ENCODE results near the gene GYS1. TPM values are rescaled to one million over a fixed set of nuclear protein-coding genes. Genes with fewer than 3 reads are reported as not detected.
"Not testable (repeated sequence)": the region's sequence is repeated elsewhere in the genome, so short reads cannot be mapped to it uniquely, and the experiment has no call there.

The GYS1 gene
- total RNA-seq, 1 donor from 2014 or later, result 82.0 TPM

DNA sequence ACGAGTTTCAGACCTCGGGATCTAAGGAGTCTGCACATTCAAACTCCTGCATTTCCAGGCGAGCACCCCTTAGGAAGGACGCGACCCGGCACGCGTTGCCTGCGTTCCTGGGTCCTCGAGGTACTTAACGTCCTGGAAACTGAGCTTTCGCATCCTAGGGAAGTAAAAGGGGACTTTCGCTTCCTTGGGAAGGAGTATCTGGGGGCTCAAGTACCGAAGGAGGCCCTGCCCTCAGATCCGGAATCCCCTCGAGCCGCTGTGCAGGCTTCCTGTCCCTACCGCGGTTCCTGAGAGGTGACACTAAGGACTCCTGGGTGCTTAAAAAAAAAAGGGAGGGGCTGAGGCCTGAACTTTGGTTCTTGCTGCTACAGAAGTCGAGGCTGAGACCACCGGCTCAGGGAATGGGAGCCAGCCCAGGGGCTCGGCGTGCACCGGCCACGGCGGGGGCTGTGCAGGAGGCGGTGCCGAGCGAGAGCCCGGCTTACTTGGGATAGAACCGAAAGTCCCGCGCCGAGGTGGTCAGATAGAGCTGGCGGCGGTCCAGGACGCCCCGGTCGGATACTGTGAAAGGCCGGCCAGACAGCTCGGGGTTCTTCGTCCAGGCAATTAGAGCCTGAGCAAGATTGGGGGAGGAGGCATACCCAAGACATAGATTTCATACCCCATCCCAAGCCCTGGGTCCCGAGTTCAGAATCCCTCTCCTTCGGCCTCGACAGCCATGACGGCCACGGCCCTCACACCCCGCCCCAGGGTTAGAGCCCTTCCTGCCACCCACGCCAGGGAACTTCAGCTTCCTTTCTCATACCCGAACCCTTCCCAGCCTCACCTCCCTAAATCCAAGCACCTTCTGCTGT is 25.5 kb upstream of the GYS1 start:
- DNase-seq (ENCODE audit: low spot score), result not testable (repeated sequence)

DNA sequence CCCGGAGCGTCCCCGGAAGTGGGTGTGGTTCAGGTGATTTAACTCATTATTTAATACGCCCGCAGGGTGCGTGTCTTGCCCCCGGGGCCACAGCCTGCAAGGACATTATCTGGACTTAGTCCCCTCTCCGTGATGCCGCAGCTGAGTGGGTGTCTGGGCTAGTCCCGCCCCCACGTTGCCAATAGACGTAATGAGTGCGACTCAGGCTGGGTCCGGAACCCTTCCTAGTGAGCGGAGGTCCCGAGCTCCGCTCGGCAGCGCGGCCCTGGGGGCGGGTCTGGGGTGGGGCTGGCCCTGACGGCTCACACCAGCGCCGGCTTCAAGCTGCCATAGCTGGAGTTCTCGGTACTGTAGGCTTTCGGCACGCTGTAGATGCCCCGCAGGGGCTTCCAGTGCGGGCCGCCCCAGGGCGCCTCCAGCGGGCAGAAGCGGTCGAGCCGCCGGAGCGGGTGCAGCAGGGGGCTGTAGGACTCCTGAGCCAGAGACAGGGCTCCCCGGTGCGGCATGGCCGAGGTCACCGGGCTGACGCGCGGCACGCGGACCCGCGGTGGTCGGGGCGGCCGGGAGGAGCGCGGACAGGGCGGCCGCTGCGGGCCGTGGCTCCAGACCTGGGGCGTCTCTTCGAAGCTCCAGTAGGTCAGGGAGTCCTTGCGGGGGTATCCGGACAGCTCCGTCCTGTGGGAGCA is 24.7 kb upstream of the GYS1 start:
- DNase-seq (ENCODE audit: low spot score), result no peak

DNA sequence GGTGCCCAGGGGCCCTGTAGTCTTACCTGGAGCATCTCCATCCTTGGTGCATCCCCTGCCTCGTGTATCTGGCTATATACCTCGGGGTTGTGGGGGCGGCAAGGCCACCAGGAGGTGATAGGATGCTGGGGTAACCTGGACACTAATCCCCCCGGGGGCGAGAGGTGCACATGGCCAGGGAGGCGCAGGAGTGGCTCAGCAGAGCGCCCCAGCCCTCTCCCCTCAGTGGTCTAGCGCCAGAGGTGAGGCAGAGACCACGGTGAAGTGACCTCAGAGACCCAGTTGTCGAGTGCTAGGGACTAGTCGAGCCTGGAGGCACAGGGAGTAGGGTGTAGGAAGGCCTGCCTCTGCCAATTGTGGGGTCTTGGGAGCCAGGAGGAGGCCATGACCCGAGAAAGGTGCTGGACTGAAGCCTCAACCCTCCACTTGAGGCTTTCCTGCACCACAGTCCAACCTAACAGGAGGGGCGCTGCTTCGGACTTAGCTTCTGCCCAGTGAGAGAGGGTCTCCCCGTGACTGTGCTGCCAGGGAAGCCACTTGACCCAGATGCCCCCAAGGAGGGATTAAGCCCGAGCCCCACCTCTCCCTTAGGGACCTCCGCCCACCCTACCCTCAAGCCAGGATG is 24.0 kb upstream of the GYS1 start, which contains the start of gene LHB:
Gene LHB (minus strand): TSS at position 51 of the 625 bp plus-strand sequence. CDS start 10 bp downstream, at position 41.
- DNase-seq (ENCODE audit: low spot score), result no peak

DNA sequence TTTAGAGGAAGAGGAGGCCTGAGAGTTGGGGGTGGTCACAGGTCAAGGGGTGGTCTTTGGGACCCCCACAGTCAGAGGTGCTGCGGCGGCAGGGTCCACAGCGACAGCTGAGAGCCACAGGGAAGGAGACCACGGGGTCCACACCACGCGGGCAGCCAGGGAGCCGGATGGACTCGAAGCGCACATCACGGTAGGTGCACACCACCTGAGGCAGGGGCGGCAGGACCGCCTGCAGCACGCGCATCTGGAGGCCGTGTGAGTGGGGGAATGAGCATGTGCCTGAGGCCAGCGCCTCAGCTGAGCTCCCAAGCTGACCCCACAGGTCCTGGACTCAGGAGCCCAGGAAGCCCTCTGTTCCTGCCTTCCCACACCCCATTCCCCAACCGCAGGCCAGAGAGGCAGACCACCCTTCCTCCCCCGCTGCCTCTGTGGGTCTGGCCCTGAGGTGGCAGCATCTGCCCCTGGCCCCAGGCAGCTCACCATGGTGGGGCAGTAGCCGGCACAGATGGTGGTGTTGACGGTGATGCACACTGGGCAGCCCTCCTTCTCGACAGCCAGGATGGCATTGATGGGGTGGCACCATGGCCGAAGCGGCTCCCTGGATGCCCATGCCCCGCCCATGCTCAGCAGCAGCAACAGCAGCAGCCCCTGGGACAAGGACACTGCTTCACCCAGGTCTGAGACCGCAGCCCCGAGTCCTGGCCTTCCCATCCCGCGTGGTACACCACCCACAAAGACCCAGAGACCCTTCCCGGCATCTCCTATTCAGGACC is 23.1 kb upstream of the GYS1 start:
- no peak for DNase-seq (ENCODE audit: low spot score)

DNA sequence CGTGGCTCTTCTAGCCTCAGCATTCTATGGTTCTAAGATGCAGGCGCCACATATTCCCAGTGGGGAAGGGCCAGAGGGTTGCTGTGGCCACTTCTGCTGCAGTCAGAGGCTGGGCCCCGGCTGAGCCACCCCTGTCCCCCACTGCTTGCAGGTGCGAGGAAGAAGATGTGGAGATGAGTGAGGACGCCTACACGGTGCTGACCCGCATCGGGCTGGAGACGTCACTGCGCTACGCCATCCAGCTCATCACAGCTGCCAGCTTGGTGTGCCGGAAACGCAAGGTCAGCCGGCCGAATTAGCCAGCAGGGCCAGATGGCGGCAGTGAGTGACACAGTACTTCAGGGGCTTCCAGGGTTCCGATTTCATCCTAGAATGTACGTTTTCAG is 21.8 kb upstream of the GYS1 start:
- DNase-seq (ENCODE audit: low spot score), result no peak

DNA sequence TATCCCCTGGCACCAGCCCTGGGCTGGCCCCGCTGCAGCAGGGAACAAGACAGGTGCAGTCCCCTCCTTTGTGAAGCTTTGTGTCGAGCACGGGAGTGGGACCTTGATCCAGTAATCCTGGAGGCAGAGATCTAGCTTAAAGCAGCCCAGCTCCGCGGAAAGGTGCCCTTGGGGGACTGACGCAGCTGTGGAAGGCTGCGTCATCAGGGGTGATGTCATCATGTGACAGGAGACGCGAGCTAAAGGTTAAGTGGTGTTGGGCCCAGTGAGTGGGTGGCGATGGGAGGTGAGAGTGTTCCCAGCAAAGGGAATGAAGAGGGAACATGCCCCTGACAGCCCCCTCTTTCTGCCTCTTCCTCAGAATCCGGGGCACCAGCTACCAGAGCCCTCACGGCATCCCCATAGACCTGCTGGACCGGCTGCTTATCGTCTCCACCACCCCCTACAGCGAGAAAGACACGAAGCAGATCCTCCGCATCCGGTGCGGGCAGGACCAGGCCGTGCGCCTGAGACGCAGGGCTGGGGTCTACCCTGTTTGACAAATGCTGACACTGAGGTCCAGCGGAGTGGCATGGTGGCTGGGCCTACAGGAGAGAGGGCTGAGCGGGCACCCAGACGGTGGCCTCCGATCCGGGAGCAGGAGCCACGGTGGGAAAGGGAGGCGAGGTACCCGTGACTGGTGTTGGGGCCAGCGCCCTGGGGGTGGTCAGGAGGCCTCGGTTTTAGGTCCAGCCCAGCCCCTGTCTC is 21.2 kb upstream of the GYS1 start:
- DNase-seq (ENCODE audit: low spot score), result no peak

DNA sequence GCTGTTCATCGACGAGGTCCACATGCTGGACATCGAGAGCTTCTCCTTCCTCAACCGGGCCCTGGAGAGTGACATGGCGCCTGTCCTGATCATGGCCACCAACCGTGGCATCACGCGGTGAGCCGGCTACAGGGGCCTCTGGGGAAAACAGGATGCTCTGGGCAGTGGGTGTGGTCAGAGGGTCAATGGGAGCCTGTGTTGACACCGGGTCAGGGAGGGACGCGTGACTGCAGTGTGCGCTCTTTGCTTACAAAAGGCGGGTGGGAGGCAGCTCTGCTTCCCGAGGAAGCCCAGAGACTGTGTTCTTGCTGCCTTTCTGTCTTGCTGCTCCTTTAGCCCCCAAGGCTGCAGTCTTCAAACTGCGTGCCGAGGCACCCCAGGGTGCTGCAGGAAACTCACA is 18.1 kb upstream of the GYS1 start:
- DNase-seq (ENCODE audit: low spot score), result no peak

DNA sequence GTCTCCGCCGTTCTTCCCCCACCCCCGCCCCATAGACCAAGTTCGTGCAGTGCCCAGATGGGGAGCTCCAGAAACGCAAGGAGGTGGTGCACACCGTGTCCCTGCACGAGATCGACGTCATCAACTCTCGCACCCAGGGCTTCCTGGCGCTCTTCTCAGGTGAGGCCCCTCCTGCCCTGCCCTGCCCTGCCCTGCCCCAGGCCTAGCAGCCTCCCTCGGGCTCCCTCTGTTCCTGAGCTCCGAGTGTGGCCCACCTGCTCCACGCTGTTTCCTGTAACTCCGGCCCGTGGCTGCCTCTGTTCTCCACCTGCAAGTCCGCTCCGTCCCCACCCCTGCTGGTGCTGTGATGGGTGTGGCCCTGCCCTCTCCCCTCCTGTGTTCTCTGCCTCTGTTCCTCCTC is 17.3 kb upstream of the GYS1 start:
- DNase-seq (ENCODE audit: low spot score), result no peak

DNA sequence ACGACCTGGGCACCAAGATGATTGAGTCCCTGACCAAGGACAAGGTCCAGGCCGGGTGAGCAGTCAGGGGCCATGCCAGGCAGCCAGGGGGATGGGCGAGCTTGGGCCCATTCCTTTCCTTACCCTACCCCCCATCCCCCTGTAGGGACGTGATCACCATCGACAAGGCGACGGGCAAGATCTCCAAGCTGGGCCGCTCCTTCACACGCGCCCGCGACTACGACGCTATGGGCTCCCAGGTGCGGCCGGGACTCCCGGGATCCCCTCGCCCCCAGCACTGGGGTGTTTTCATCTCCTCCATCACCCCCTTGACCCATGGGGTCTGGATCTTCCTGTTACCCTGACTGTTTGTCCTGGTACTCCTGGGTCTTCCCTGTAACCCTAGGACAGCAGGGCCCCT is 16.7 kb upstream of the GYS1 start:
- DNase-seq (ENCODE audit: low spot score), result no peak

DNA sequence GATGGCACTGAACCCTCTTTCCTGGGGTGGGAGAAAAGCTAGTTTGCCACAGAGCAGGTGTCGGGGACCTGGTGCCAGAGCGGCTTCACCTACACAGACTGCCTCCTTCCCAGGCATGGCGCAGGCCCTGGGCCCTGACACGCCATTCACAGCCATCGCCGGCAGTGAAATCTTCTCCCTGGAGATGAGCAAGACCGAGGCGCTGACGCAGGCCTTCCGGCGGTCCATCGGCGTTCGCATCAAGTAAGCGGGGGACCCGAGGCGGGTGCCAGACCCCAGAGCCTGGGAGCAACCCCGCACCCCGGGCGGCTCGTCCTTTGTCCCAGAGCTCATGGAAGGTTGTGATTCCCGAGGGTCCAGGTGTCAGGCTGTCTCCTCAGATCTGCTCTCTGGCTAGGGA is 13.8 kb upstream of the GYS1 start:
- no peak for DNase-seq (ENCODE audit: low spot score)

DNA sequence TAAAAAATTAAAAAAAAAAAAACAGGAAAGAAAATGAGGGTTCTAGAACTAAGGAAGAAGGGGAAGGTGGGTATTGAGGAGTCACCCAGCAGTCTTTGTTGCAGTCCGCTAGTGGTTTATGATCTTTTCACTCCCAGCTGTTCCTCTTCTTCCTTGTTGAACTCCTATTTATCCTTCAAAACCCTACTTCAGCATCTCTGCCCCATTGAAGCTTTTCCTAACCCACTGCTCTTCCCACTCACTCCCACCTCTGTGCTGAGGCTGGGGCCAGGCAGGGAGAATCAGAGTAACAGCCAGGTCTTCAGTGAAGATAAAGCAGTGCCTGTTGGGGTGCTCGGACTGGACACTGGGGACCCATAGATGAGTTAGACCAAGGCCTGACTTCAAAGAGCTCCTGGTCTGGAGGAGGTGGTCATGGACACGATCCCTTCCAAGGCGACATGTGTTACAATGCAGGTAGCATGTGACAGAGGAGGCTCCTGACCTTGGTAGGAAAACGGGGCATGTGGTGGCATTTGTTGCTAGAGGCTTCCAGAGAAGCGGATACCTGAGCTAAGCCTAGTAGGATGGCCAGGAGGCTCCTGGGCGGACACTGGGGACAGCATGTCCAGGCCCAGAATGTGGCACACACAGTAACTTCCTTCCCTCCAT is 12.0 kb upstream of the GYS1 start:
- DNase-seq (ENCODE audit: low spot score), result no peak

DNA sequence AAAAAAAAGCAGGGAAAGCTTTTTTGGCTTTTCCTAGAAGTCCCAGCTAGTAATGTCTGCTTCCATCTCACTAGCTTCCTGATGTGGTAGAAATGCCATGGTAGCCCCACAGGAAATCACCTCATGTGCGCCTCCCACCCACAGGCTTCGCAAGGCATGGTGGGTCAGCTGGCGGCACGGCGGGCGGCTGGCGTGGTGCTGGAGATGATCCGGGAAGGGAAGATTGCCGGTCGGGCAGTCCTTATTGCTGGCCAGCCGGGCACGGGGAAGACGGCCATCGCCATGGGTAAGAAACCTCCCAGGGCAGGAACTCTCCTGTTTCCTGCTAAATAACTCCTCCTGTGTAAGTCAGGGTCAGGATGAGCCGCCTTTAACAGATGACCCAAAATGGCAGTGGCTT is 11.0 kb upstream of the GYS1 start:
- DNase-seq (ENCODE audit: low spot score), result no peak

DNA sequence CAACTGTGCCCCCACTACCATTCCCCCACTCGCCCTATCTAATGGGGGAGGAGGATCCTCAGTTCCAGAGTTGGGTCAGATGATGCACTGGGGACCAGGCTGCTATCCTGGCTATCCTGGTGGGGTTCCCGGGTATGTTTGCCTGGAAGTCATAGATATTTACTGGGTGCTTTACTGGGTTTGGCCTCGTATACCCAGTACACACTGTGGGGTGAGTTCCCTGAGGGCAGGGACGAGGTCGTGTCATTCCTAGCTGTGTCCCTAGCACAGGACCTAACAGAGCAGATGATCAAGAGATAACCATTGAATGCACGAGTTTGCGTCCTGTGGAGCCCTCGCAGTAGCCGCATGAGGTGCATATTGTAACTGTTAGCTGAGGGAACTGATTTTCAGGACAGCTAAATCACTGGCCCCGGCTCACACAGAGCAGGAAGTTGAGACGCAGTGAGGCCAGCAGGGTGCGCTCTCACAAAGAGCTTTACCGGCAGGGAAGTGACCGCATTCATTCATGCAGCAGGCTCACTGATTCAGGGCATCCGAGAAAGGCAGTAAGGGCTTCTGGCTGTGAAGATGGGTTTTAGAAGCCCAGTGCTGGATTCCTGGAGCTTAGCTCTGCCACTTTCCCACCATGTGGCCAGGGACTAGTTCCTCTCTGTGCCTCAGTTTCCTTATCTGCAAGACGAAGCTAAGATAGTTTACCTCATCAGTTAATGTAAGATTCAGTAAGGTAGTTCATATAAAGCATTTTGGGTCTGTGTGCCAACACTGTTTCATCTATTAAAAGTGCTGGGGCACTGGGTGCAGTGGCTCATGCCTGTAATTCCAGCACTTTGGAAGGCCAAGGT is 6.6 kb upstream of the GYS1 start:
- DNase-seq (ENCODE audit: low spot score), result no peak

DNA sequence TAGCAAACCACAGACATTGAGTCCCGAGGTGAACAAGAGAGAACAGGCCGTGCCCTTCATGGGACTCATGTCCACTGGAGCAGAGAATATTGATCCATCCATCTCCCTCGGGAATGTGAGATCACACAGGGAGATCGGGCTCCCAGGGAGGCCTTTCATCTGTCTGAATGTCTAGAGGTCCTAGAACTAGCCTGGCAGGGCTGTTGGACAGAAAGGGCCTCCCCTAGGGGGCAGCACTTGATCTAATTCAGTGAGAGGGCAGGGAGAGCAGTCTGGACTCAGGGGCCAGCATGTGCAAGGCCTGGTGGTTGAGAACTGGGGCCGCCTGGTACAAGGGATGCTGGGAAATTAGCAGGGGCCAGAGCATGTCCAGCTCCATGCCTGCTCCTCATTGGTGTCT is 4.9 kb upstream of the GYS1 start:
- DNase-seq (ENCODE audit: low spot score), result no peak

DNA sequence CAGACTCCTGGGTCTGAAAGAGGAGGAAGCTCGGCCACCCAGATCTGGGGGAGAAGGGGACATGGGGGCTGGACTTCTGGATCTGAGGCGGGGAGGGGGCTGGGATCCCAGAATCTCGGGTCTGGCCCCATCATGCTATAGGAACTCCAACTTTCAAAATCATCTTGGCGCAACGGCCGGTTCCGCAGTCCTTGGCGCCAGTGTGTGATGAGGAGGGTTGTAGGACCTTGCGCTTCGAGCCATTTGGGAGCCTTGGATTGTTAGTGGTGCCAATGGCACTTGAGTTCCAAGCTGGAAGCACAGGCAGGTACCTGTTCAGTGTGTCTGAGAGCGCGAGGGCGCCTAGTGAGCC is 902 bp upstream of the GYS1 start:
- DNase-seq (ENCODE audit: low spot score), result no peak

DNA sequence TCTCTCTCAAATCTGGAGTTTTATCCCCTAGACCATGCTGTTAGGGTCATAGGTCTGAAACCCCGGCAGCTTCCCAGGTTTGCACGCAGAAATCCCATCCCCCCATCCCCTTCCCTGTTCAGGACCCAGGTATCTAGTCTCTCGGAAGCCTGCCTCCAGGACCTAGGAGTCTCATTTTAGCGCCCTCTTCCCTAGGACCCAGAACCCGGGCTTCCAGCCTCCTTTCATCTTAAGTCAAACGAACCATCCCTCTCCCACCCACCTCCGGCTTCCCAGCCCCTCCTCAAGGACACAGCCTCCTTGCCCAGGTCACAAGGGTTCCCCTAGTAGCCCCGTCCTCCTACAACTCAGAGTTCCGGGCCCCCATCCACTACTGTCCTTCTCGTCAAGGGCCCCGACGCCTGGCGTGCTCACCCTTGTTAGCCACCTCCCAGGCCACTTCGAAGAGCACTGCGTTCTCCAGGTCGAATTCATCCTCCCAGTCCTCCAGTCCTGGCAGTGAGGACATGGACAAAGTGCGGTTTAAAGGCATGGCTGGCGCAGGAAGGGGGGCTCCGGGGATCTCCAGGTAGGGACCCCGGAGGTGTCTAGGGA is 431 bp downstream of the GYS1 start:
- DNase-seq (ENCODE audit: low spot score), result no peak

DNA sequence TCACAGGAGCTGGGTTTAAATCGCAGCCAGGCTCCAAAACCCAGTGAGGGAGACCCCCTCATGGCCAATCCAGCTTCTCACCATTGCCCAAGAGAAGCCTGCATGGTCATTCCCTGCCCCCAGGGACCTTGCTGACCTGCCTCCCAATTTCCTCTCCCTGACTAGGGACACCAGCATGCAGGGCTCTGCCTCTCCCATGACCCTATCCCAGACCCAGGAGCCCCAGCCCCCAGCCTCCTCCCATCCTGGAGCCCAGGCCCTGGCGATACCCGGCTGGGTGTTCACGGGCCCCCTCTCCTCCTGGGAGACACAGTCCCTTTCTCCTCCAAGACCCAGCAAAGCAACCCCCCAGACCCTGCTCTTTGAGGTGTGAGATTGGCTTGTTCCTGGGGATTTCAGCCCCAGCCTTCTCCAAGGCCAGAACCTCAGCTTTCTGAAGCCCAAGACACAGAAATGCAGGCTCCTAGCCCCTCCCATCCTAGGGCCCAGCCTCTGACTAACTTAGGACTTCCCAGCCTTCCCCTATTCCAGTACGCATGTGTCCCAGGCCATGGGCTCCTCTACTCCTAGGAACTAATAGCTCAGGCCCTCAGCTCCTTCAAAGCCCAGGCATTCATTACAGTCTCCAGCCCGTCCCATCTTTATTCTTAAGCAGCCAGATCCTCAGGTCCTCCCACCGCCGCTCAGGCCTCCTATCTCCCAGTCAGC is 1.1 kb downstream of the GYS1 start:
- DNase-seq (ENCODE audit: low spot score), result no peak

DNA sequence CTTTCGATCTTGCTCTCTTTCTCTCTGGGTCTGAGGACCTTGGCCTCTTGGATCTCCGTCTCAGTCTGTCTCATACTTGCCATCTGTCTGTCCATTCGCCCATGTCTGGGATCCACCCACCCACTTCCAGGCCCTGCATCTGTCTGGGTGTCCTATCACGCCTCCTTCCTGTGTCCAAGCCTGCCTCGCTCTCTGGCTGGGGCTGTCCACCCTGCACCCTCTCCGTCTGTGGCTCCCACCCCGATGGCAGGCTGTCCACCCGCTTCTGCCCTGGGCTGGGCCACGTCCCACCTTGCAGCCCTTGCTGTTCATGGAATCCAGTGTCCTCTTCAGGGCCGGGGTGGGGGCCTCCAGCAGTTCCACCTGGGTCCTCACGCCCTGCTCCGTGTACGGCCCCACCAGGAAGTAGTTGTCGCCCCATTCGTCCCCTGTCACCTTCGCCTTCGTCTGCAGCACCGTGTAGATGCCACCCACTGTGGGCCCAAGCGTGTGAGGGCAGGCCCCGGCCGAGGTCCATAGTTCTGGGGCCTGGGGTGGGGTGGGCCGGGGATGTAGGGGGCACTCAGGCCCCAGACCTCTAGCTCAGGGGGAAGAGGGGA is 2.0 kb downstream of the GYS1 start:
- DNase-seq (ENCODE audit: low spot score), result no peak
